Measurements from ENCODE around the gene CLDN16.

Gene CLDN16

GRCh38 chr3:190380184-190380583 is 7.8 kb upstream of the CLDN16 start:
- DNase-seq (ENCODE audit: low read depth in 2 of 2): no peak

- no peak for DNase-seq (ENCODE audit: low read depth in 2 of 2)
Observed at GRCh38 chr3:190381441-190381840, 6.5 kb upstream of the CLDN16 start.

DNA sequence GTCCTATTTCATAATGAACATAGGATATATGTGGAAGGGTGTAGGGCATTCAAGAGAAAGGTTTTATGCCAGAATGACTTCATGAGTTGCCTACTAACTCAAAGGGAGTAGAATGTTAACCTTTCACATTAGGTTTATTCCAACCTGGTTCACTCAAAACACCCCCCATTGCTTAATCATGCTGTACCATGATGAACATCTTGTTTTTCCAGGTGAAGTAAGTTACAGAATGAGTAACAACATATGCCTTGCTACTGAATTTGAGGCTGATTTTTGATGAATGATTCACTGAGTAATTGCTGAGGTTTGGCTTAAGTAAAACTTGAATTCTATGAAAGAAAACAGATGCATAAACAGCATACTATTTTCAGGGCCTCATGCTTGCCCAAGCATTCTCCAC is 5.9 kb upstream of the CLDN16 start:
- DNase-seq (ENCODE audit: low read depth in 2 of 2): no peak

- no peak for DNase-seq (ENCODE audit: low read depth in 2 of 2)
Observed at GRCh38 chr3:190384309-190384756, 3.6 kb upstream of the CLDN16 start.

DNA sequence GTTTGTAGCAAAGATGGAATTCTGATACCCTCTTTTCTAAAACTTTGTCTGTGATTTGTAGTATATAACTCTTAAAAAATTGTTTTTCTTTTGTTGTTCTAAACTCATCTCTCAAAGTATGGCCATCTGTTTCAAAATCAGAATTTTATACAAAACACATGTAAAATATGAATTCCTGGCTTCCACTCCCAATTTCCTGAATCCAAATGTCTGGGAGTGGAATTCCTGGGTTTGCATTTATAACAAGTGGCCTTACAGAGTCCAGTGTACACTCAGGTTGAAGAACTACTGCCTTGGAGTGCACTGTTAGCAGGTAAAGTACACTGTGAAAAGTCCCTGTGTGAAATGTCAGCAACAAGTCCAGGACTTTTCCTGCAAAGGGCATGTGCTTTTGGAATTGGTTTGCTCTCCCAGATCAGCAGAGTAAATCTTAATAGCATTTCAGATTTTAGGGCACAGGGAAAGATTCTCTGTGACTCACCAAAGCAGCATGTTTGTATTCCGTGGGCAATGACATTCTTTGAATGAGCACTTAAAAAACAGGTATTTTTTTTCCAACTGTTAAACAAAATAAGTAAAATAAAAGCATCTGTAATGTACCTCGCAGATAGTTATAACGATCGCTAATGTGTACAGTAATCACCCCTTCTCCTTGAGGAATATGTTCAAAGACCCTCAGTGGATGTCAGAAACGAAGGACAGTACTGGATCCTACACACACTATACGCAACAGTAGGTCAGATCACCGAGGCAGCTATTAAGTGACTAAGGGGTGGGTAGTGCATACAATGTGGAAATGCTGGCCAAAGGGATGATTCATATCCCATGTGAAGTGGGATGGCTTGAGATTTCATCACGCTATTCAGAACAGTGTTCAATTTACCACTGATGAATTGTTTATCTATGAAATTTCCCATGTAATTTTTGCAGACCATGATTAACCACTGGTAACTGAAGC is 2.0 kb upstream of the CLDN16 start:
- DNase-seq (ENCODE audit: low read depth in 2 of 2): no peak

DNA sequence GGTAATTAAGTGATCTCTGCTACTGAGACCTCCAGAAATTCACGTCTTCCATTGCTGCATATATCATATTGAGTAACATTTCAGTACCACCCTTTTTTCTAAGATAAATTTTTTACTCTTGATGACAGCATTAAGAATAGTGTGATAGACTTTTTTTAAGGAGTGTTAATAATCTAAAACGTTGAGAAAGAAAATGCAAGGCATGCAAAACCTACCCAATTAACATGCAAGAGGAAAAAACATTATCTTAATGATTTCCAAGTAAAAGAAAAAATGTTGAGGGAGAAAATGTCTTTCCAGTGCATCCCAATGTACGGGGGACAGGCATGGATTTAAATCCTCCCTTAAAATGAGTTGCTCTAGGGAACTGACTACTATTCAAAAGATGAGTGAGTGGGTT is 740 bp downstream of the CLDN16 start:
- no peak for DNase-seq (ENCODE audit: low read depth in 2 of 2)

DNA sequence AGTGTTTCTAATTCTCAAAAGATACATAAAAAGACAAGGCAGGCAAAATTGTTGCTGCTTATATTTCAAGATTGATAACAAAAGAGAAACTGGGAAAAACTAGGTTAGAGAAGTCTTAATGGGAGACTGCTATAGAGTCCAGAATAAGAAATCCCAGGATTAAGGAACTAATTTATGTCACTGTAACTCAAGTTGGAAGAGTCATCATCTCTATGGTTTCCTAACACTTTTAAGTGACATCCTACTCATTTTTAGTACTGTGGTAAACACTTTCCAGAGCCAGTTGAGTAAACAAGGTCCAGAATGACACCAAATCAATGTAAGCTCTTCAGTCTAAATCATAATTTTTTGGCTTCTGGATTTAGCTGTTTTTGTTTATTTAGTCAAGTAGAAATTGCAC is 8.0 kb downstream of the CLDN16 start:
- no peak for DNase-seq (ENCODE audit: low read depth in 2 of 2)

DNA sequence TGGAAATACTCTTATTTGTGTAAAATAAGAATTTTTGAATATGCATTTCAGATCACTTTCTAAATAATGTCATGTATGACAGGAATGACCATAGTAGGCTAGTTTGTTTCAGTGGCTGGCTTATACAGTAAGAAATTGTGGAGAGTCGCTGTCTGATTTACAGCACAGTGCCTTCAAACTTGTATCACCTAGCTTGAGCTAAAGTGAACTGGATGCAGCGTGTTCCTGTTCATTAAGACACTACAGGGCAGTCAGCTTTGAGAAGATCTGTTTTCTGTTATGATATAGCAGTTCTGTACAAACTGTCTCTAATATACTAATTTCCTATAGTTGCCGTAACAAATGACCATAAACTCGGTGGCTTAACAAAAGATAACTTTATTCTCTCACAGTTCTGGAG is 9.9 kb downstream of the CLDN16 start:
- no peak for DNase-seq (ENCODE audit: low read depth in 2 of 2)

- DNase-seq (ENCODE audit: low read depth in 2 of 2): no peak
Observed at GRCh38 chr3:190399677-190400076, 11.7 kb downstream of the CLDN16 start.

DNA sequence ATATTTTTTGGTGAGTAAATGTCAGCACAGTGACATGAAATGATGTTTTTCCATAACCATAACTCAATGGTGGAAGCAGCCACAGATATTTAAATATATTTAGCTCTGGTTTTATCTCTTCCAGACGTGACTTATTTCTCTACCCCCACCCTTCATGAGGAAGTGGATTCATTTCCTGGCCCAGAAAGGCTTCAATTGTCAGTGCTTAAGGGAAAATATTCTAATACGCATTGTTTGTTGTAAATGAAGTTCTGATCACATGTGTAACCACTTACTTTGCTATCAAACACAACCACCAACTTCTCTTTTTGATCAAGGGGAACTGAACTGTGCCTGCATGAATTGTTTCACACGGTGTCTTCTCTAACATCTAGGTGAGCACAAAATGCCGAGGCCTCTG is 14.0 kb downstream of the CLDN16 start:
- no peak for DNase-seq (ENCODE audit: low read depth in 2 of 2)

DNA sequence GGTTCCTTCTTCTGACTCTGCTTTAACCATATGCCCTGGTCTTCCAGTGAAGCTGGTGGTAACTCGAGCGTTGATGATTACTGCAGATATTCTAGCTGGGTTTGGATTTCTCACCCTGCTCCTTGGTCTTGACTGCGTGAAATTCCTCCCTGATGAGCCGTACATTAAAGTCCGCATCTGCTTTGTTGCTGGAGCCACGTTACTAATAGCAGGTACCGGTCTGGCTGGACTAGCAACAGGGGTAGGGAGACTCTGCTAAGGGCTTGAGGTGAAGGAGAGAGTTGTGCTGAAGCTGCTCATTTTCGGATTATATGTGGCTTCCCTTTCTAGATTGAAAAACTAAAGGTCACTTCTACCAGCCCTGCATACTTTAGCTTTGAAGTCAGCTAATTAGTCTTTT is 16.8 kb downstream of the CLDN16 start:
- no peak for DNase-seq (ENCODE audit: low read depth in 2 of 2)

DNA sequence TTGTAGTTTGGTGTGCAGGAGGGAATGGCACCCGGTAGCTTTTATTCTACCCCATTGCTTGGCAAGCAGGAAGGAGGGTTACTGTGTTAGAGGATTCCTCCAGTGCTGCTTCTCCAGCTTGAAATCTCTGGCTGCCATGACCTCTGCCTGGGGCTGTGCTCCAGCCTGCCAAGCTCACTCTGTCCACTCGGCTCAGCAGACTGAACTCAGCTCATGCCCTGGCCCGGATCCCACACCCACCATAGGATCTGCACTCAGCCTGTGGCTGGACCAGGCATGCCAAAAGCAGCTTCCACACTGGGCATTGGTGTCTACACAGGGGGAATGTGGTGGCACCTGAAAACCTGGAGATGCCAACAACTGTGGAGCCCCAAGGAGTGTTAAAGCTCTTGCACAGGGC is 26.3 kb downstream of the CLDN16 start:
- no peak for DNase-seq (ENCODE audit: low read depth in 2 of 2)

DNA sequence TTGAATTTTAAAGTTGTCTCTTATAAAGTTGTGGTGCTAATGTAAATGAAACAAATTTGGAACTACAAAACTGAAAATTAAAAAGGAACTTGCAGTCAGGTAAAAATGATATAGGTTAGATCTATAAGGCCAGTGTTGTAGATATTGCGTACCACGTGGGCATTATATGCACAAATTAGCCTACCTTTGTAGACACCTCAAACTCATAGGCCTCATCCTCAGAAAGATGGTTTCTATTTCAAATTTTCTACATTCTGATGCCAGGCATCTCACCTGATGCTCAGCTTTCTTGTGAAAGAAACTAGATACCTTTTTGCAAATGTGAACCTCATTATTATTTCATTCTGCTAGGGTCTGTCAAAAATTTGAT is 36.1 kb downstream of the CLDN16 start:
- DNase-seq (ENCODE audit: low read depth in 2 of 2): no peak

- DNase-seq (ENCODE audit: low read depth in 2 of 2): peak; percentile 12 to 14
Observed at GRCh38 chr3:190424478-190425439, 36.8 kb downstream of the CLDN16 start.

- no peak for DNase-seq (ENCODE audit: low read depth in 2 of 2)
Observed at GRCh38 chr3:190425833-190426232, 37.9 kb downstream of the CLDN16 start.

GRCh38 chr3:190426806-190427507 is 39.0 kb downstream of the CLDN16 start:
- no peak for DNase-seq (ENCODE audit: low read depth in 2 of 2)

DNA sequence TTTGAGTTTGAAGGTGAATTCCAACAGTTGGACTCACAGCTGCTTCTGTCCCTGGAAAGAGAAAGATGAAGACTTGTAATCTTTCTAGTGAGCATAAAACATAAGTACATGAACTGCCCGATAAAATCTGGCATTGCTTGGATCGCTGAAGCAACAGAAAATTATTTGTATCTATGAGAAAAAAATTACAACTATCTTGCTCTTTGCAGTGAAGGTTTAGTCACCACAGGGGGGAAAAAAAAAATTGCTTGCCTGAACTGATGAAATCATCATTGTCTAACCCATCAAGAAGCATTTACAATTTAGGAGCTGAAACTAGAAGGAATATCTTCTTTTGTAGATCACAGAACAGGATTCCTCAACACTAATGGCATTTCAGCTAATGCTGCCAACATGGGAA is 41.7 kb downstream of the CLDN16 start:
- no peak for DNase-seq (ENCODE audit: low read depth in 2 of 2)

GRCh38 chr3:190430906-190431305 is 42.9 kb downstream of the CLDN16 start:
- no peak for DNase-seq (ENCODE audit: low read depth in 2 of 2)

DNA sequence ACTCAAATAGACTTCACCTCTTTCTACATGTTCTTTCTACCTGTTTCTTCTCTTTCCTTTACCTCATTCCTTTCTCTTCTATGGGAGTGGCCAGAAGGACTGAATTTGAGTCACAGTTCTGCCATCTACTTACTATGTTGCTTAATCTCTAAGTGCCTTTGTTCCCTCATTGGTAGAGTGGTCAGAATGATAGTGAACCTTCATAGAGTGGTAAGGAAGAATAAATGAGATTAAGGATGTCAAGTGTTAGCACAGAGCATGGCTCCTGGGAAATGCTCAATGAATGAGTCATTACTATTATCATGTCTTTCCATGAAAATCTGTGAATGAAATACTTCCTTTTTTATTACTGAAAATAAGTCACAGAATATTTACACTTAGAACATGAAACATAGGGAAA is 44.3 kb downstream of the CLDN16 start:
- DNase-seq (ENCODE audit: low read depth in 2 of 2): no peak

DNA sequence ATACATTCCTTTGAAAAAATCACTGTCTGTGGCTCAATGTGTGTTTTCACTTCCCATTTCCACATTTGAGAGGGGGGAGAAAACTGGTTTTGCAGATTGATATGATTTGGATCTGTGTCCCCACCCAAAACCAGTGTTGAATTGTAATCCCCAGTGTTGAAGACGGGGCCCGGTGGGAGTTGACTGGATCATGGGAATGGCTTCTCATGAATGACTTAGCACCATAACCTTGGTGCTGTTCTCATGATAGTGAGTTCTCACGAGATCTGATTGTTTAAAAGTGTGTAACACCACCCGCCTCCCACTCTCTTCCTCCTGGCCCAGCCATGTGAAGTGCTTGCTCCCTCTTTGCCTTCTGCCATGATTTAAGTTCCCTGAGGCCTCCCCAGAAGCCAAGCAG is 45.7 kb downstream of the CLDN16 start:
- DNase-seq (ENCODE audit: low read depth in 2 of 2): no peak

- DNase-seq (ENCODE audit: low read depth in 2 of 2): no peak
Observed at GRCh38 chr3:190435618-190436017, 47.7 kb downstream of the CLDN16 start.

DNA sequence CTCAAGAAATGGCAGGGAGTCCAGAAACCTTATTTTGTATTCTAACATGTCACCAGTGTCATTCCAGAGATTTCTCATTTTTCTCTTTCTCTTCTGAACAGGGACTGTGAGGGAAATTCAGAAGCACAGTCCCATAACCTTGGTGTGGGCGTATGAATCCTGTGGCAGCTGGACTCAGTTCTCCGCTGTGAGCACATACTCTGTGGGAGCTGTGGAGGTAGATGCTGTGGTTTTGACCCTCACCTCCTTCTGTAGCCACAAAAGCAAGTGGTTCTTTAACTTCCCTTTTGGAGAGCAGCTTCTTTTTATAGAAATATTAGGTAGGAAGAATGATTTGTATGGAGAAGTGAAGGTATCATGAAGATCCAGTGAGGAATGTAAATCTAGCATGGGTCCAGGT is 48.4 kb downstream of the CLDN16 start:
- no peak for DNase-seq (ENCODE audit: low read depth in 2 of 2)

Measured in stimulated activated CD4-positive, alpha-beta T cell treated with anti-CD3 and anti-CD28 coated beads, Interleukin-1b, Interleukin-23, amount 100 ng/mL, for 4 hours (primary cell).